Measurements from ENCODE around the gene MINDY4.

GRCh38 chr7:30752979-30753378, 18.2 kb upstream of the MINDY4 start:
- TF ChIP-seq, protein P1, sequence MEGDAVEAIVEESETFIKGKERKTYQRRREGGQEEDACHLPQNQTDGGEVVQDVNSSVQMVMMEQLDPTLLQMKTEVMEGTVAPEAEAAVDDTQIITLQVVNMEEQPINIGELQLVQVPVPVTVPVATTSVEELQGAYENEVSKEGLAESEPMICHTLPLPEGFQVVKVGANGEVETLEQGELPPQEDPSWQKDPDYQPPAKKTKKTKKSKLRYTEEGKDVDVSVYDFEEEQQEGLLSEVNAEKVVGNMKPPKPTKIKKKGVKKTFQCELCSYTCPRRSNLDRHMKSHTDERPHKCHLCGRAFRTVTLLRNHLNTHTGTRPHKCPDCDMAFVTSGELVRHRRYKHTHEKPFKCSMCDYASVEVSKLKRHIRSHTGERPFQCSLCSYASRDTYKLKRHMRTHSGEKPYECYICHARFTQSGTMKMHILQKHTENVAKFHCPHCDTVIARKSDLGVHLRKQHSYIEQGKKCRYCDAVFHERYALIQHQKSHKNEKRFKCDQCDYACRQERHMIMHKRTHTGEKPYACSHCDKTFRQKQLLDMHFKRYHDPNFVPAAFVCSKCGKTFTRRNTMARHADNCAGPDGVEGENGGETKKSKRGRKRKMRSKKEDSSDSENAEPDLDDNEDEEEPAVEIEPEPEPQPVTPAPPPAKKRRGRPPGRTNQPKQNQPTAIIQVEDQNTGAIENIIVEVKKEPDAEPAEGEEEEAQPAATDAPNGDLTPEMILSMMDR (IDR thresholded peaks at IDR 0.05; ENCODE audit: control extremely low read depth in 1 of 3, insufficient read depth in 1 of 3, low read depth in 1 of 3, low read length in 3 of 3) = no peak
- TF ChIP-seq JUN (IDR thresholded peaks at IDR 0.05; ENCODE audit: low read depth, low read length) (no peak), TAF7 (optimal IDR thresholded peaks at IDR 0.05; ENCODE audit: borderline replicate concordance, low read depth, low read length) (no peak)

Measured in H1 (cell line).